HG03064 (cell line): ENCODE data around the gene ANO6.
"Not testable (repeated sequence)": the region's sequence is repeated elsewhere in the genome, so short reads cannot be mapped to it uniquely, and the experiment has no call there.

ENCODE experiments used
- ATAC-seq: cut with Tn5 transposase; IDR thresholded peaks from one replicate; pipeline ENCODE4 v1.9.1; 2021; ENCODE audit warnings: low read depth; ENCODE audit not compliant: unreplicated experiment

Gene ANO6

DNA sequence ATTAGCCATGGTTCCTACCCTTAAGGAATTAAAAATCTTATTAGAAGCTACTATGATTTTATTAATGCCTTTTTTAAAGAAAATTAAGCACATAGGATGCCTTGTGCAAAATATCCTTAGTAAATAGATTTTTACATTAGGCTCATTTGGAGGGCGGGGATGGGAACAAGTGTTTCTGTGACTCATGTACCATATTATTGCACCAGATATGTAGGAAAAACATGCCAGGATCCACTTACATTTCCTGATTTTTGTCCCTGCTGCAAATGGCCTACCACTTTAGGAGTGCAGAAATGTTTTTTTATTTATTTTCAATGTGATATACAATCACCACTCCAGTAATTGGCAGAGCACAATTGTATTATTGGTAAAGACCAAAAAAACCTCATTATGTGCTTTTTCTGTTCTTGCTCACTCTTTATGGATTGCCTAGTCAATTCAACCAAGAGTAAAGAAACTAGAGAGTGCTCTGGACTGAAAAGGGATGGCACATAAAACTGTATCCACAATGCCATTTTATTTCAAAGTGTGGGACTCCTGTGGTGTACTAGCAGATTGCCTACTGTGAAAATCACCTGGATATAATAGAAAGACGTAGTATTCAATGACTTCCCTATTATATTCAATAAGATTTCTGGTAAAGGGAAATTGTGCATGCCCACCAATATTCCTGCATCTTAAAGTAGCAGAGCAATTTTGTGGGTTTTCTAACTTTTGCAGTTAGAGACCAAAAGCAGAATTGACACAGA is 86.9 kb downstream of the ANO6 start:
- ATAC-seq = no peak

DNA sequence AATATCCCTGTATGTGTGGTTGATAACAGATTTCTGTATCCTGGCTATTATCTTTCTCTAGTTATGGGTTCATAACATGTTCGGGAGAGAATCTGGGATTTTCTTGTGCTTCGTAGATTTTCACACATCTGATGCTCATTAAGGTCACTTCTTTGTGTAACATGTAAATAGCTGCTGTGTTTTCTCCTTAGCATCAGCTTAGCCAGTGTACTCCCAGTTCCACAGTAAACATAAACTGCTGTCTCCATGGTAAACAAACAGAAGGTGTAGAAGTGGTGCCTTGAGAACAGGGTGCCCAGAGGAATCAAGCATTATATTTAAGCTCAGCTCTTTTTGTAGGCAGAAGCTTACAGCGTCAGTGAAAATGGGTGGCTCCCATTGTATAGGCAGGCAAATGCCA is 88.0 kb downstream of the ANO6 start:
- ATAC-seq = no peak

DNA sequence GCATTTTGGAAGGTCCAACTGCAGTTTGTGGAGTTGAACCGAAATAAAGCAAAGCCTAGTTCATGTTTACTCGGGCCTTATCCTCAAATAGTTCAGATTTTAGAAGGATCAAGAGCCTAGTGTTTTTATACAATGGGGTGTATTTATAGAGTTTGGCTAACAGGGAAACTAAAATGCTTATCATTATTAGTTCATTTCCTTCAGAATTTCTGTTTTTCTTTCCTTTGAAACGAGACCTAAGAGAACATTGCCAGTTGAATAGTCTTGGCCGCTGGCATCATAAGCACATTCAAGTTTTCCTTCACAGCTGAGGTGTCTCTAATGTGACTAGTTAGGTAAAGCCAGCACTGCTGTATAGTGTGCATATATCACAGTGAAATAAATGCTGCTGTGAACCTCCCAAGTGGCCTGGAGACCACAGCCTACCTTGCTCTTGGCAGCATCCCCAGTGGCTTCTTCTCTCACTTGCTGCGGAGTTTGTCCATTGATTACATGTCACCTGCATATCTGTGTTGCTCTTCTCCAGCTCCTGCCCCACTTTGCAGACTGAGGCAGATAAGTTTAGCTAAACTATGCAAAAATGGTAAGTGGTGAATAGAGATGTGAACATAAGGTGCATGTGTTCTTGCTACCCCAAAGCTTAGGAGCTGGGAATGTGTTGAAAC is 88.8 kb downstream of the ANO6 start:
- ATAC-seq = no peak

DNA sequence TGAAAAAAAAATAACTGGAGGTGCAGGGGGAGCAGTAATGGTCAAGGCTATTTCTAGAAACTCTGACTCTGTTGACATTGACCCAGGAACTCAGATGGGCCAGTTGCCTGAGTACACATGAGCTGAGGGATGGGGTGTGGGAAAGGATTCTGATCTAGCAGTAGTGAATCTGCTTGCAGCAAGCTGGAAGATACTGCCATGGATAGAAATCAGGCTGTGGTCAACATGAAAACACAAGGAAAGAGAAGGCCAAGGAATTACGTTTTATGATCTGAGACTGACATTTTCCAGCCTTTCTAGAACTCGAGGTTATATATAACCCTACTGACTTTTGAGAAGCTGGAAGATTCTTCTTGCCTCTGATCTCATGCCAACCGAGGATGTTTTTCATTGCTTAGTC is 90.0 kb downstream of the ANO6 start:
- ATAC-seq = no peak

DNA sequence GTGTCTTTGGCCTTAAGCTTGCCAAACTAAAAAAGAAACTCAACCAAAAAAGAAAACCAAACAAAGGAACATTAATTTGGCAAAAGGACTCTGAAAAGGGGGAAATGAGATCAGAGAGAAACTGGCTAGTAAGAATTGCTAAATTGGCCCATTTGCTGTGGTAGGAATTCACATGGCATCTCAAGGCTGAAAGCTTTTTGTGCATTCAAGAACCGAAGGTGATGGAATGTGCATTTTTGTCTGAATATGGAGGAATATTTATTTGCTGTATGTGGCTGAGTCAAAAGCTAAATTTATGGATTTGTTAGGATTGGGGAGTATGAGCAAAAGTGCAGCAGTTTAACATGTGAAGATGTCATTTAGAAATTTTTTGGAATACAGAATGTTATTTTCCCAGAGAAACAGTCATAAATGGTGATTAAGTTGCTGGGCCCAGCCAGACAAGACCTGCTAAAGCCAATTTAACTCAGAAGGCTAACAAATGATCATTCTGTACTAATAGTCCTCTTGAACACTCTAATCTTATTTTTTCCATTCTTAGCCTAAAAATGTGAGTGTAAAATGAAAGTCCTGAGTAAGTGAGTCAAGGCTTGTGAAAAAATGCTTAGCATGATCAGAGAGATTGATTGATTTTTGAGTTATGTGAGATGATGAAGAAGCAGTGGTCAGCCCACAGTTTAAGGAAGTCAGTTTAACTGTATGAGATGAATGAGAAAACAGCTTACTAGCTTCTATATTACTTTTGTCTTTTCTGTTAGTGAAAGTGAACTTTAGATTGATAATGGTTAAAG is 94.1 kb downstream of the ANO6 start:
- ATAC-seq = no peak

DNA sequence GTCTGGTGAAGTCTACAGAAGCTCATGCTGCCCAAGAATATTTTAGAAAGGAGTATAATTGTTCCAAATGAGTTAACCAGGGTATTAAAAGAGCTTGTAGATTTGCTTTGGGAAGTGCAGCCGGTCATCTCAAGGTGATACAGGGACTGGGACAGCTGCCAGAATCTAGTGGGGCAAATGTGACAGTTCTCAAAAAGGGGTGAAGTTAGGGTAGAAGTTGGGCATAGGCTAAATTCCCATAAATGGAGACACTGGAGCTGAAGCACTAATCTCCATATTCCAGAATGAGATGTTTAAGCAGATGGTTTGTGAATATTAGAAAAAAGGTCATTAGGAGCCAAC is 94.7 kb downstream of the ANO6 start:
- no peak for ATAC-seq

DNA sequence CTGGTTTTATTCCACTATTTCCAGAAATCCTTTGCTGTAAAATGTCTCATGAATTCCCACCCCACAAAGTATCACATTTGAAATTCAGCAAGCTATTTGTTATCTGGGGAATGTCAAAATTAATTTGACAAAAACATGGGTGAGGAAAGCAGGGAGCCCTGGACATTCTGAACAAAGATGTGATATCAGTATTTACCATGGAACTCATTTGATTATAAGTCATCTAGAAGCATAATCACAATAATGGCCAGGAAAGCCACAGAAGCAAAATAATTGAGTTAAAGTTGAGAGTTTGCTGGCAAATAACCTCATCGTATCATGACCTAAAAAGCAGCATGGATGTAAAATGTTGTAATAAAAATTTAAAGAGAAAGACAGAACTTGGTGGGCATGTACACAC is 96.1 kb downstream of the ANO6 start:
- ATAC-seq = no peak

DNA sequence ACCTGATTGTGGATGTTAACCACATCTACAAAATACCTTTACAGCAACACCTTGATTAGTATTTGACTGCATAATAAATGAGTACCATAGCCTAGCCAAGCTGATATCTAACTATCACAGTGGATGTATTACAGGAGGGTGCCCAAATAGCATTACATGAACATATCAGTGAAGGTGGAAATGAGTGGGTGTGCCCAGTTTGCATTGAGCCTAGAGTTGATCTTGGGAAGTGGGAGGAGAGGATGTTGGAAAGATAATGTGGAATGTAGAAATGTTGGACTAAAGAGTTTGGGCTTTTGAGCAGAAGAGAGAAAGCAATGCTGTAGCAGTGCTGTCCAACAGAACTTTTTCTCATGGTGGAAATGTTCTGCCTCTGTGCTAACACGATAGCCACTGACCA is 98.9 kb downstream of the ANO6 start:
- no peak for ATAC-seq

DNA sequence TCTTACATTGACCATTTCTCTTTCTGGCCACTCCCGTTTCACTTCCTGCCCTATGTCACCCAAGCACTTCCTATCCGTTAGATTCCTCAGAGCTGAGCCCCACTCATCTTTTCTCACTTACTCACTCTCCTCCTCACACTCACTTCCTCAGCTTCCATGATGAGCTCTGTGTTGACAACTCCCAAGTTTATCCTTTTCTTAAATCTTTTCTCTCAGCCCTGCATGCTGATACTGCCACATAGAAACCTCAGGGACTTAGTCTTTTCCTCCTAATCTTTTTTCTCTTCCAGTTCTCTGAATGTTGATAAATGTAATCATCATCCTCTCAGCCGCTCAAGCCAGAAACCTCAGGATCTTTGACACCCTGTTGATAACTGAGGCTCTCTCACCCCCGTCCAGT is 99.6 kb downstream of the ANO6 start:
- ATAC-seq = no peak

DNA sequence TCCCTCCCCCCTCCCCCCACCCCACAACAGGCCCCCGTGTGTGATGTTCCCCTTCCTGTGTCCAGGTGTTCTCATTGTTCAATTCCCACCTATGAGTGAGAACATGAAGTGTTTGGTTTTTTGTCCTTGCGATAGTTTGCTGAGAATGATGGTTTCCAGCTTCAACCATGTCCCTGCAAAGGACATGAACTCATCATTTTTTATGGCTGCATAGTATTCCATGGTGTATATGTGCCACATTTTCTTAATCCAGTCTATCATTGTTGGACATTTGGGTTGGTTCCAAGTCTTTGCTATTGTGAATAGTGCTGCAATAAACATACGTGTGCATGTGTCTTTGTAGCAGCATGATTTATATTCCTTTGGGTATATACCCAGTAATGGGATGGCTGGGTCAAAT is 101.4 kb downstream of the ANO6 start:
- not testable (repeated sequence) for ATAC-seq

DNA sequence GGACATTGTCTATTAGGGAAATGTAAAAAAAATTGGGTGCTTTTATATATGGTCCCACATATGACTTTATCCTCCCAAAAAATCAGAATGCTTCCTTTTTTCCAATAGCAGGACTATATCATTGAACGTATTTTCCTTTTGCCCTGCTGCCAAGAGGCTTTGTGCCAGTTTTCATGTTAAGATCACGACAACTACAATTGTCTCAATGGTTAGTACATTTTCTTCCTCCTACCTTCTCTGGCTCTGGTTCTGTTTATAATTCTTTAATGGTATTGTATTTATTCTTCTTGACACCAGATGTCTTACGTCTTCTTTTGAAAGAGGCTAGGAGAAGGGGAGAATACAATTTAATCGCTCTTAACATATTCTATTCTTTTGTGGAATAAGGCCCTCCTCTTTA is 106.9 kb downstream of the ANO6 start:
- no peak for ATAC-seq

DNA sequence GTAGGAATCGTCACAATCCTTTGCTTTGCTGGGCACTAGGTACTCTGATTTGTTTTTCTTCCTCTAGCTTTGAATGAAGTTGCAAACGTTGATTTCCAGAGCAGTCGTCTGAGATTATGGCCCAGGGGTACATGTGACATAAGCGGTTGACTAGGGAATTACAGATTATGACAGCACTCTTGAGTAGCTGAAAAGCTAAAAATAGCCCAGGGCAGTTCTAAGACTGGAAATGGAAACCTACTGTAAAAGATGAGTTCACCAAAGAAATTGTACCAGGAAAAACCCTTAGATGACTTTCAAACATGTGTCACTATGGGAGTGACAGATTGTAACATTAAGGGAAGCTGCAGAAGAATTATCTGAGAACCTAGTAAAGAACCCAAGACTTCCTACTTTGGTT is 108.5 kb downstream of the ANO6 start:
- no peak for ATAC-seq

DNA sequence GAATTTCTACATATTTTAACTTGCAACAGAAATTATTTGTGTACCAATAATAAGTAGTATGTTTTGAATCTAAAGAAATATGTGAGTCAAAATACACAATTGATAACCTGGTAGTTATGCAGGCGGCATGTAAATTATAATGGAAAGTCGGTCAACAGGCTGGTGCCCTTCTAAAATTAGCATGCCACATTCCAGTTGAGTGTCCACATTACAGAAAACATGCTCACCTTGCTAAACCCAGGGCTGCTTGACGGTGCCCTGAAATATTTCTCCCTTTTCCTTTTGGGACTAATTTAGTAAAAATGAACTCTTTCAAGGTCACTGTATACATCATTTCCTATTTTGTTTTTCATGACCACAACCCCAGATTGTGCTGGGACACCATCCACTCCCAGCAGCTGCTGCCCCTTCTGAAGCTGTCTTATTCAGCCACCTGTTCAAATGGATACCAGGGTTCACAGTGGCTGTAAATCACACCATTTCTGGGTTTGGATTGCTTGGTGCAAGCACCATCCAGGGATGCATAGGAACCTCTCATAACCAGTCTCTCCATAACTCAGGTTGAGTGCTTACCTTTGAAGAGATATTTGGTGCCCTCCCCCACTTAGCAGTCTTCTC is 110.6 kb downstream of the ANO6 start:
- ATAC-seq = no peak

DNA sequence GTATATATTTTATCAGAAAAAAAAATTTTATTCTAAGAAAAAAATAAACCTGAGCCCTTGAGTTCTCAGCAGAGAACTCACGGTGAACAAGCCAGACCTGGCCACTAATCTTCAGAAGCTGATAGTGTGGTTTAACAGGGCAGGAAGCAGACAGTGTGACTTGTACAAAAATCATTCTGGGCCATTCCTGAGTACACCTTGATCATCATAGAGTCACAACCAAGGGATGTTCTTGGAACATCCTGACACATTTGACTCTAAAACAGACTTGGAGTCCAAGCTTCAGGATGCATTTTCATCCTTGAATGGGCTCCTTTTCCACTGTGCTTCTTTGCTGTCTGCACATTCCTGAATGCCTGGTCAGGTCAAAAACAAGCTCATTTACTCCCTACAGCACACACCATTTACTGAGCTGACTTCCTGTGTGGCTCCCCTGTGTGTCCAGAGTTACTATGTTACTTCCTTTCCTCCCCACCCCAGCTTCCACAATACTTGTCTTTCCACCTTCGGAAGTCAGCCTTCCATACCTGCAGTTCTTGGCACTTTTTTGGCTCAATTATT is 112.0 kb downstream of the ANO6 start:
- ATAC-seq = no peak

DNA sequence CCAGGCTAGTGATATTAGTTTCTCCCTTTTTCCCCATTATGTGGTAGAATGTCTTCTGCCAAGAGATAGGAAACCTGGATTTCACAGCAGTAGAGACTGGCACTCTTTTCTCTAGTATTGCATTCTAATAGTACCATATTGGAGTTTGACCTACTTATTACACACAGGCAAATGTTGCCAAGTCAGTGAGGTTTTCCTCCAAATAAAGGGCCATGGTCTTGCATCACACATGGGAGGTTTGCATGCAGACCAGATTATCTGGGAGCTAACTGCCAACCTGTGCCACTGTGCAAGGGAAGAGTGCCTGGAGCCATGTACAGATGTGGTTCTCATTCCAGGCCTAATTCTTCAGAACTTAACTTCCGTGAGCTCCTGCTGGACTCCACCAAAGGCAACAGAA is 113.3 kb downstream of the ANO6 start:
- ATAC-seq = no peak

DNA sequence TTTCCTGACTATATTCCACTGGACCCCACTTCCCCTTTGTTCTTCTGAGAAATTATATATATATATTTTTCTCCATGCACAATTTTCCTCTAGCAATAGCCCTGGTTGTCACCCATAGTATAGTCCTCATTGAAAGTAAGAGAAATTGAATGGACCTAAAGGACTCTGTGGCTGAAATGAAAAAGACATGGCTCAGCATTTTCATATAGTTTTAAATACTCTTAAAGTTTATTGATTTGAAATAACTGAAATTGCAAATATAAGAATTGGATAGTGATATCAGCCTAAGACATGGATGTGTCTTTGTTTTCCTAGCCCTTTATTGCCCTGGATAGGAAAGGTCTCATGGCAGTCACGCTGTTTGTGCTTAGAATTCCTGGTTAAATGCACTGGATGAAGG is 113.8 kb downstream of the ANO6 start:
- ATAC-seq = no peak

DNA sequence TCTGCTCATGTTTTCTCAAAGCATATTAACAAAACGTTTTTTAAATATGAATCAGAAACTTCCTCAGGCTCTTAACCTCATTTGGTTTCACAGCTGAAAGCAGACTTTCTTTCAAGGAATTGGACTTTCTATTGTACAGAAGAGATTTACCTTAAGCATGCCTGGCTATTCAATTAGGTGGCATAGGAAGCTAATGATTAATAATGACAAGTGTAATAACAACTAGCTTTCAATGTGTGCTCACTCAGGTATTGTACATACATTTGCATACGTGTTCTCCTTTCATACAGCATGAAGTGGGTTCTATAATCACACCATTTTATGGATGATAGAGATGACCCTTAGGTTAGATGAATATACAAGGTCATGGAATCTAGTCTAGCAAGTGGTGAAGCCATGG is 115.7 kb downstream of the ANO6 start:
- no peak for ATAC-seq

DNA sequence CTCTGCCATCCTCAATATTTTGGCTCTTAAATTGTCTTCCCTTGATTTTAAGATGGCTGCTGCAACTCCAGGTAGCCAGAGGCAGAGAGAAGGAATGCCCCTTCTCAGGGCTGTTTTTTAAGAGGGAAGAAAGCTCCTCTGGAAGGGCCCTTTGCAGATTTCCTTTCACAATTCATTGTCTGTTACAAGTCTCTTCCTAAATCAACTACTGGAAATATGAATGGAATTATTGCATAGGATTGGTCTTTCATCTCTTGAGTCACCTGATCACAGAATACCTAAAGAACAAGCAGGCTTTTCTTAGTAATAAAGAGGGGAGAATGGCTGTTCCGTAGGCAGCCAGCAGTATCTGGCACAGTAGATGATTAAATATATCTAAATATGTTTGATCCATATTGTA is 118.5 kb downstream of the ANO6 start:
- ATAC-seq = no peak

DNA sequence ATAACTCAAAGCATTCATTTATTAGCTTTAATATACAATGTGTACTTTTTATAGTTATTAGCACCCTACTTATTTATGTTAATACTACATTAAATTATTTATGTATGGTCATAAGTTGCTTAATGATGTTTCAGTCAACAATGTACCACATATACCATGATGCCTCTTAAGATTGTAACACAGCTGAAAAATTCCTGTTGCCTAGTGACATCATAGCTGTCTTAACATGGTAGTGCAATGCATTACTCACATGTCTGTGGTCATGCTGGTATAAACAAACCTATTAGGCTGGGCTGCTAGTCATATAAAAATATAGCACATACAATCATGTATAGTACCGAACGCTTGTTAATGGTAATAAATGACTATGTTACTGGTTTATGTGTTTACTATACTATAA is 120.4 kb downstream of the ANO6 start:
- no peak for ATAC-seq

DNA sequence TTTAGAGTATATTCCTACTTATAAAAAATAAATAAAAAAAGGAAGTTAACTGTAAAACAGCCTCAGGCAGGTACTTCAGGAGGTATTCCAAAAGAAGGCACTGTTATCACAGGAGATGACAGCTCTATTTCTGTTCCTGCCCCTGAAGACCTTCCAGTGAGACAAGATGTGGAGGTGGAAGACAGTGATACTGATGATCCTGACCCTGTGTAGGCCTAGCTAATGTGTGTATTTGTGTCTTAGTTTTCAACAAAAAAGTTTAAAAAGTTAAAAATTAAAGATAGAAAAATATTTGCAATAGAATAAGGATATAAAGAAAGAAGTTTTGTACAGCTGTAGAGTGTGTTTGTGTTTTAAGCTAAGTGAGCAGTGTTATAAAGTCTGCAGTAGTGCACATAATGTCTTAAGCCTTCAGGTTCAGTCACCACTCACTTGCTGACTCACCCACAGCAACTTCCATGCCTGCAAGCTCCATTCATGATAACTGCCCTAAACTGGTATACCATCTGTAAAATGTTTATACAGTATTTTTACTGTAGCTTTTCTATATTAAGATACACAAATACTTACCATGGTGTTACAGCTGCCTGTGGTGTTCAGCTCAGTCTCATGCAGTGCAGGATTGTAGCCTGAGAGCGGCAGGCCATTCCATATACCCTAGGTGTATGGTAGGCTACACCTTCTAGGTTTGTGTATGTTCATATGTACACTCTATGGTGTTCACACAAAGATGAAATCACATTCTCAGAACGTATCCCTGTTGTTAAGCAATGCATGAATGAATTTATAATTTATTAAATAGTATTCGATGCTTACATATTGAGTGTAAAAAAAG is 121.1 kb downstream of the ANO6 start:
- ATAC-seq = no peak
